Calu3 (cell line): ENCODE measurements around the gene SPO11. TPM values are rescaled to one million over a fixed set of nuclear protein-coding genes. Genes with fewer than 3 reads are reported as not detected.

Source experiments
- BruUV-seq: library from RNA; stranded (reverse); fragments of 400-500 nt; replicated peaks from 2 replicates; lab custom pipeline; 2021; lab: Mats Ljungman, UMichigan
- CTCF ChIA-PET: fragments of 300-600 bp; sonication (Branson Sonifier 250); formaldehyde crosslinking; loops from one replicate; lab custom pipeline; 2022; ENCODE audit warnings: antibody characterized with exemption; lab: Charles Lee
- DNase-seq: peaks from one replicate; pipeline ENCODE4 v3.0.0; 2022
- H3K27ac Mint-ChIP-seq: one replicate; pipeline ENCODE4 v1.8.0; 2022; ENCODE audit warnings: mixed read lengths; ENCODE audit not compliant: unreplicated experiment
- H3K27me3 Mint-ChIP-seq: one replicate; pipeline ENCODE4 v1.8.0; 2022; ENCODE audit warnings: mixed read lengths; ENCODE audit not compliant: unreplicated experiment
- H3K36me3 Mint-ChIP-seq: one replicate; pipeline ENCODE4 v1.8.0; 2022; ENCODE audit warnings: mild to moderate bottlenecking, moderate library complexity, mixed read lengths; ENCODE audit not compliant: insufficient read depth, unreplicated experiment
- H3K4me1 Mint-ChIP-seq: one replicate; pipeline ENCODE4 v1.8.0; 2022; ENCODE audit warnings: mild to moderate bottlenecking, low read depth, mixed read lengths; ENCODE audit not compliant: unreplicated experiment
- H3K4me3 Mint-ChIP-seq: one replicate; pipeline ENCODE4 v1.8.0; 2022; ENCODE audit warnings: mild to moderate bottlenecking, low read depth, moderate library complexity, mixed read lengths; ENCODE audit not compliant: unreplicated experiment
- H3K9me3 Mint-ChIP-seq: one replicate; pipeline ENCODE4 v1.8.0; 2022; ENCODE audit warnings: low read depth, mixed read lengths; ENCODE audit not compliant: unreplicated experiment
- CTCF ChIP-seq: fragments of 200-600 bp; IDR thresholded peaks from one replicate; pipeline ENCODE4 v1.8.0; 2022; ENCODE audit warnings: antibody characterized with exemption; ENCODE audit not compliant: unreplicated experiment
- intact Hi-C: fragments of 100-400 bp; cut with micrococcal nuclease; formaldehyde crosslinking; loops from one replicate; pipeline ENCODE4 v1.10.0; 2022; ENCODE audit not compliant: unreplicated experiment
- total RNA-seq: library from RNA; stranded (reverse); gene quantifications from 2 replicates; pipeline ENCODE4 v1.2.3, GENCODE V29; 2022

Gene SPO11
- total RNA-seq, 1 experiment from 2014 or later, result not detected

- H3K4me3 Mint-ChIP-seq, result no peak overlapping the region
- no peak for DNase-seq
- CTCF ChIA-PET, result no interaction called here
- no peaks in the 10 kb centered on the region for H3K27me3 Mint-ChIP-seq
- no peaks in the 10 kb centered on the region for H3K36me3 Mint-ChIP-seq
- no peaks in the 10 kb centered on the region for H3K9me3 Mint-ChIP-seq
- TF ChIP-seq CTCF, result no peak
- H3K27ac Mint-ChIP-seq, result no peak overlapping the region
- intact Hi-C loops, result no loop called here
- no TSS peak for BruUV-seq
- no peaks in the 10 kb centered on the region for H3K4me1 Mint-ChIP-seq
Measured at GRCh38 chr20:57310821-57311514, 18.6 kb upstream of the SPO11 start.

GRCh38 chr20:57312138-57312537 is 17.5 kb upstream of the SPO11 start:
- DNase-seq, result no peak
- no peak for TF ChIP-seq CTCF
- Mint-ChIP-seq H3K4me3 (no peak overlapping the region), H3K4me1 (no peaks in the 10 kb centered on the region), H3K27ac (no peak overlapping the region), H3K27me3 (peaks cover under 1% of the 10 kb centered on the region), H3K36me3 (no peaks in the 10 kb centered on the region), H3K9me3 (no peaks in the 10 kb centered on the region)
- BruUV-seq, result no TSS peak
- intact Hi-C loops, result no loop called here
- CTCF ChIA-PET, result no interaction called here

- peaks cover 12% of the 10 kb centered on the region for H3K27me3 Mint-ChIP-seq
- no peaks in the 10 kb centered on the region for H3K36me3 Mint-ChIP-seq
- H3K9me3 Mint-ChIP-seq, result no peaks in the 10 kb centered on the region
- intact Hi-C loops, result no loop called here
- H3K27ac Mint-ChIP-seq, result no peak overlapping the region
- no TSS peak for BruUV-seq
- DNase-seq, result no peak
- H3K4me1 Mint-ChIP-seq, result no peaks in the 10 kb centered on the region
- no peak for TF ChIP-seq CTCF
- no peak overlapping the region for H3K4me3 Mint-ChIP-seq
- CTCF ChIA-PET, result no interaction called here
Measured at GRCh38 chr20:57313230-57313629, 16.4 kb upstream of the SPO11 start.

GRCh38 chr20:57313951-57314350 is 15.7 kb upstream of the SPO11 start:
- Mint-ChIP-seq H3K4me3 (no peak overlapping the region), H3K36me3 (no peaks in the 10 kb centered on the region), H3K27me3 (peaks cover 19% of the 10 kb centered on the region), H3K27ac (no peak overlapping the region), H3K9me3 (no peaks in the 10 kb centered on the region), H3K4me1 (no peaks in the 10 kb centered on the region)
- BruUV-seq, result no TSS peak
- no peak for TF ChIP-seq CTCF
- CTCF ChIA-PET, result interaction anchor here (0.6 kb wide), 1 partner anchor 14 kb away, joined by 3 read pairs; no protein-coding TSS in a partner anchor
- intact Hi-C loops, result no loop called here
- no peak for DNase-seq
